Activated CD4-positive, alpha-beta T cell treated with anti-CD3 and anti-CD28 coated beads, Interleukin-10, Interleukin-2, amounts not matched to agents 100 ng/mL and 50 ng/mL, durations not matched to agents 16 hours and 8 hours (primary cell): ENCODE results near the gene ELAVL2.
"Not testable (repeated sequence)": the region's sequence is repeated elsewhere in the genome, so short reads cannot be mapped to it uniquely, and the experiment has no call there.

ENCODE experiments used
- DNase-seq: peaks from one replicate; pipeline ENCODE4 v3.0.0-alpha.2; 2020

ELAVL2 gene

DNA sequence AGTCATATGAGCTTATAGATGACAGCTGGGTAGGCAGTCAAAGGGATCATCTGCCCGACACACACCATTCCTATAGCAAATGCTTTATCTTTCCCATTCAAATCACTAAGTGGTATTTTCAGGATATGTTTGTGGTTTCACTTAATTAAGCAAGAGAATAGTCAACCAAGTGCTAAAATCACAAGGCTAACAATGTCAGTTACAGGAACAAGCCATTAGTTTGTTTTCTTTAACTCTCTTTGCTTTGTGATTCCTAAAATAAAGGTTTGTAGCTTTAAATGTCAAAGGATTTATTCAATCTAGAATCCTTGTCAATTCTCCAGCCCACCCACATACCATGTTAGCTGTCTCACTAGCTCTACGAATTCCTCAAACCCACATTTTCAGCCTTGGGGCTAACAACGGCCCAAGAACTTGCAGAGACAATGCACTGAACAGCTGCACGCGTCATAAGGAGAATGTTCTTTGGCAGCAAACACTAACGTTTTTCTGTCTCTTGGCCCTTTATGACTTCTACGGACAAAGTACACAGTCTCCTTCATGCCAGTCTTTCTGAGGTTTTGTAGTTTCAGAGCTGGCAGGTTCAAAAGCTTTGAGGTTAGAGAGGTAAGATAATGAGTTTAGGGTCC lies 56.6 kb downstream of the ELAVL2 start:
- no peak for DNase-seq

DNA sequence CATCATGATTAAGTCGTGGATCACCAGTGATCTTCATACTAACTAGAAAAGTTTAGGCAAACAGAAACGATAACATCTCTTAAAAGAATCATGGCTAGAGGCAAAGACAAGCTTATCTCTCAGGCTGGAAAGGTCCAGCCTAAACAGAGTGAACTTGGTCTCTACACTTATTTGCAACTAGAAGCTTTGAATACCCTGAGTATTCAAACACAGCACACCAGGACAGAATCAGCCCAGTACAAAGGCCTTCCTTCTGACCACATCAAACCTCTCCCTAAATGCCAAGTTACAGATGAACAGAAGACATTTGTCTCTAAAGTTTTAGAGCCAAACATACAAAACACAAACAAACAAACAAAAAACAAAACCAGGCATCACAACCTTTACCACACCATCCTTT lies 57.2 kb downstream of the ELAVL2 start:
- no peak for DNase-seq

DNA sequence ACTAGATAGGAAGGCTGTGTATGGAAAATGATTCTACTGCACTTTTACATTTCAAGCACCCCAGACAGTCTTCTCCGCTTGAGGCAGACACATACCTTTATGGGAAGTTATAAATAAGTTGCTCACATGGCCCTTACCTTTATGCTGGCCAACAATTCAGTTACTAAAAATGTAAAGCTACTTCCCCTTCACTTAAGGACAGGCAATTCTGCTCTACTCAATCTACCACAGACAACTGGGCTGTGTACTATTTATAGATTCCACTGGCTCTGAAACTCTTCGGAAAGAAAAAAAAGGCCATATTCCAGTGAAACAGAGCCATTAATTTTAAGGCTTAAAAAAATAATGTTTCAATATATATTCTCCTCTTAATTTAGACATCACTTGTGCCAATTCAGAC lies 59.4 kb downstream of the ELAVL2 start:
- no peak for DNase-seq

DNA sequence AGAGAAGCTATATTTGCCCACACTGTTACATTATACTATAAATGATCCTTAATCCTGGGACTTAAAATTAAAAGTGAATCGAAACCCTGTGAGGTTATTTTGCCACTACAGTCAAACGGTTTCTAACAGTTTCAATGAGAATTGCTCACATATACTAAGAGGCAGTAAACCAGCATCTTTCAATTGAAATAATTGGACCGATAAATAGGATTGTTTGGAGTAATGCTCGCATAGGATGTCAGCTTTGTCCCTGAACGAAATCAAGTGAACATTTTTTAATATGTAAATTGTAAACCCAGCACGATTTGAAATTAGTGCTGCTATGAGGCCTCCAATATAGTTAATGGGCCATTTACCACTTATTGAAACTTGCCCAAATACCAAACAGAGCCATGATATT lies 60.5 kb downstream of the ELAVL2 start:
- DNase-seq = no peak

DNA sequence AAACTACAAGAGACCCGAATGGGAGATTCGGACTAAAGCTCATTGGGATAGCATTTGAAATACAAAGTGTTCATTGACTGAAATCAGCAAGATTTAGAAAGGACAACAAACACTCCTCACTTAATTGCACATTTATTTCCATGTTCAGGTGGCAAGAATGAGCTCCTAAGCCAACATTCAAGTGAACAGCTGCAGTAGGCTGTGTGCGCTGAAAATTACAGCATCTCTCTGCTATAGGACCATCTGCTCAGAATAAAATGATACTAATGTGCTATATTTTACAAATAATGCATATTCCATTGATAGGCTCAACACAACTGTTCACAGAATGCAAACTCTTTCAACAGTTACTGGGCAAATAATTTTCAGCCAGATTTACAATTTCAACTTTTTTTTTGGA lies 61.8 kb downstream of the ELAVL2 start:
- DNase-seq = no peak

DNA sequence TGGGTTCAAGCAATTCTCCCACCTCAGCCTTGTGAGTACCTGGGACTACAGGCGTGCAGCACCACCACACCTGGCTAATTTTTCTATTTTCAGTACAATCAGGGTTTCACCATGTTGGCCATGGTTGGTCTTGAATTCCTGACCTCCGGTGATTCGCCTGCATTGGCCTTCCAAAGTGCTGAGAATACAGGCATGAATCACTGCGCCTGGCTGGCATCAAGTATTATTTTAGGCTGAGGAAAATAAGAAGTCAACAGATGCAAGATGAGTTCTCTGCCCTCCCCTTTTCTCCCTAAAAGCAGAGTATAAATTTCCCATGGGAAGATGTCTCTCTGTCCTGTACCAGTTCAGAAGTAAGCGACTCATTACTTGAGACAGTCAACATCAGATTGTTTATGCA lies 71.5 kb downstream of the ELAVL2 start:
- no peak for DNase-seq

DNA sequence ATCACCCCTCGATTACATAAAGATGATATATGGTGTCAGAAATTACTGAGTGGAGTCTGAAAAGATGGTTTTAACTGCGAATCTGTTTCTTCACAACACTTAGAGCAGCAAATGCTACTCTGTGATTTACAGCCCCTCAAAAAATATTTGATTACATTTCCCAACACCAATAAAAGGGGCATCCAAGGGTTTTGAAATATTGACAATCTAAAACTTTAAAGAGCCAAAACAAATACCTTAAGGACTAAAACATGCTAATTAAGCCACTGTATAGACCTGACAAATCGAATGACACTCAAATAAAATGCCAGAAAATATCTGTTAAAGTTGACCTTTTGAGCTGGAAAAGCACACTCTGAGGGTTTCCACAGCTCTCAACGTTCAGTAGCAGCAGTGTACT lies 73.2 kb downstream of the ELAVL2 start:
- DNase-seq = no peak

DNA sequence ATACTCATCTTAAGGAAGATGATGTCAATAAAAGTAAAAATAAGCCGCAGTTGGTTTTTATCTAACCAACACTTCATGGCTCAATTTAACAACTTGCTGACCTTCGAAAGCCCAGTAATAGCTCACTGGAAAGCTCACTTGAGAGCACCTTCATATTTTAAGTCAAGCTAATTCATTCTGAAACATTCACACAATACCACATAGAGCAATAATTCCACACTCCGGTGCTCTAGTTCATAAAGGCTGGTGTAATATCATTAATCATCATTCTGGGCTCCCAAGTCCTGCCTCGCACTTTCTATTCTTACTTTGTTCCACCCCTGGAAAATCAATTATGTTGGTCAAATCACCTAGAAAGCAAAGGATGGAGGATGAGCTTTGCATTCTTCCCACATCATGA lies 74.4 kb downstream of the ELAVL2 start:
- DNase-seq = no peak

DNA sequence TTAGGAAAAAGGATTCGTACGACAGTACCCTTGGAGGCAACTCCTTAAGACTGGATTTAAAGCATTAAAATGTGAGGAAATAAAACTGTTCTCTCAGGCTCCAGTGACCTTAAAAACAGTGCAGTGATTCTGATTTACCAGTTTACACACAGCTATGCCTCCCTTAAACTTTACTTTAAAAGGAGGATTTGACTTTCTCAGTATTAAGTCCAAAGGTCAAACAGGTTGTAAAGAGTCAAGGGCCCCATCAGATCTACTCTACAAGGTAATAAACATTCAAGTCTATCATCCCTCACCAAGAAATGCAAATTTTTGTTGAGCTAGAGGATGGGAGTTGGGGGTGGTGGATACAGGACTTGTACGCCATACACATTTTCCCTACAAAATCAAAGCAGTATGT lies 75.2 kb downstream of the ELAVL2 start:
- DNase-seq = no peak

DNA sequence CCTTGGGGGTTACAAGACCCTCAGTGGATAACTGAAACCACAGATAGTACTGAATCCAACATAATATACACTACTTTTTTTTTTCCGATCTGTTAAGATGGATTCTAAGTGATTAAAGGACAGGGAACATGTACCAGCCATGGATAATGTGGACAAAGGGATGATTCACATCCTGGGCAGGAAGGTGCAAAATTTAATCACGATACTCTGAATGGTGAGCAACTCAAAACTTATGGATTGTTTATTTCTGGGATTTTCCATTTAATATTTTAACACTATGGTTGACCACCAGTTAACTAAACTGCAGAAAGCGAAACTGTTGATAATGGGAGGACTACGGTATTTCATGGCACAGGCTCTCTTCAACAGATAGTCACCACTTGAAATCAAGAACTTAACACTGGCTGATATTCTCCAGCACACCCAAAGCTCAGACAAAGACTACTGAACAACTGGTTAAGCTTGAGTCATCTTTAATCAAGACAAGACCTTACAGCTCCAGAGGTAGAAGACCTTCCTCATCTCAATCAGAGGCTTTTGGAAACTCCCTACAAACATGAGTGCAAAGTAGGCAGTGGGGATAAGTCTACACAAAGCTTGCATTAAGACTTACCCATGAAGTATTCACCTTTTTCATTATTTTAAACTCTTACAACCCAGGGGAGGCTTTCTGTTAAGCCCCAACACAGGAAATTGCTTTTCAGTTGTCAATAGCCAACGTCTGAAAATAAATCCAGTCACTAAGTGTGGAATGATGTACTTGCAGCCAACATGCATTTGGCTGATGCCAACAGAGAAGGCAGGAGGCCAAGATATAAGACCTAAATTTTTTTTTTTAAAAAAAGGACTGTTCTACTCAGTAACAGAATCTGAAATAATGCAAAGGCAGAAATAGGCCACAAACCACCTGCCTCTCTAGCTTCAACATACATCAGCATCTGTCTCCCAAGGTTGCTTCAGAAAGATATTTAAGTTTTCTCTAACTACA lies 78.7 kb downstream of the ELAVL2 start:
- DNase-seq = no peak

DNA sequence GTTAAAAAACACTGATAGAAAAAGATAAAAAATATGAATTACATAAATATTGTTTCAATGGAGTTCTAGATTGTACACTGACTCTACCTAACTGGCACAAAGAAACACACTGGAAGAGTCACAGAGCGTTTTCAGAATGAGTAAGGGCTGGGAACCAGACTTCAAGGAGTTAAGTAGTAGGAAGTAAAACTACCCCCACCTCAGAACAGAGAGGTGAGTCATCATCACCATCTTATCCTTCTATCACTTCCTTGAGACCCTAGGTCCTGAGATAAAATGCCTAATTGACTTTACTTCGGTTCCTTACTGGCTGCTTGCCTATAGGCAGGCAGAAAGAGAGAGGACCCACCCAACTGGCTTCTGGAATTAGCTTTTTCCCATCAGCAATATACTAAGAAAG lies 79.7 kb downstream of the ELAVL2 start:
- no peak for DNase-seq

DNA sequence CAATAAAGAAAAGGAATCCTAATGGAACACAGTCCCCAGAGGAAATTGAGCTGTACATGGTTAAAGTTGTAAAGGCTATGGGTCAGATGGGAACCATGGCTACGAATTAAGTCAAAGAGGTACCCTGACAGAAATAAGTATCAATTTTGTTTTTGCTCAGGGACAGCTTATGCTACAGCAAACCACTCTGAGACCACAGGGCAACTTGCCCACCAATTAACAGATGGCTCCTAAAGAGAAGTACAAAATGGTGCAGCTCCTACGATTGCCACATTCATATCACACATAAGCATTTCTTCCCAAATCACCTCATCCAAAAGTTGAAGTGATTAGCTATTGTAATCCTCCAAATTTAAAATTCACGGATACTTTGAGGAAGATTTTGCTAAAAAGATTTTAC lies 83.0 kb downstream of the ELAVL2 start:
- no peak for DNase-seq

DNA sequence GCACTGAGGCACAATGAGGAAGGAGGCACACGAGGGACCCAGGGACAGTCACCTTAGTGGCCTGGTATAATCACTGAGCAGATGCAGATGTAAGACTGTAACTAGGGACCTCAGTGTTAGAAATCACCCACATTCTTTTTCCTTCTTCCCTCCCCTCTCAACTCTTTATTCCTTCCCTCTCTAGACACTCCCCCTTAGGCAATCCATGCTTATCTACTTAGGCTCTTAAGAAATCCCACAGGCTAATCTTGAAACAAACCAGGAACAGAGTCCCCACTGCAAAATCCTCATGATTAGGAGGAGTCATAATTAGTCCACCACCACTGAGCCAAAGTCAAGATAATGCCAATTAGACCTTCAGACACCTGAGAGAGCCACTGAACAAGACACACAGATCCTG lies 84.7 kb downstream of the ELAVL2 start:
- DNase-seq = no peak

DNA sequence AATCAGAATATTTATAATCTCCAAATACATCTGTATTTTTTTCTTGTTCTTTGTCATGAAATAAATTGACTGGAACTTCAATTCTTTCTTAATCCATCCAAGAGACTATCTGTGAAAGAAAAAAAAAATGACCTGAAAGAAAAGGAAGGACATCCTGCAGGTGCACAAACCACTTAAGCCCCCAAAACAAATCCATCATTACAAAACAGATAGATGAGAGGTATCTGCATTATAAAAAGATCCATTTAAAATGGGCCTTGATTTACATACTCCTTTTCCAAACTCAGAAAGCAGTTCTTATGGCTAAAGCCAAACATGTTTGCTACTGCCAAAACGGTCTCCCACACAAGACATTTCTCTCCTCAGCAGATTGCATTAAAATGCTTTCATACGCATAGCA lies 85.5 kb downstream of the ELAVL2 start:
- DNase-seq = no peak

DNA sequence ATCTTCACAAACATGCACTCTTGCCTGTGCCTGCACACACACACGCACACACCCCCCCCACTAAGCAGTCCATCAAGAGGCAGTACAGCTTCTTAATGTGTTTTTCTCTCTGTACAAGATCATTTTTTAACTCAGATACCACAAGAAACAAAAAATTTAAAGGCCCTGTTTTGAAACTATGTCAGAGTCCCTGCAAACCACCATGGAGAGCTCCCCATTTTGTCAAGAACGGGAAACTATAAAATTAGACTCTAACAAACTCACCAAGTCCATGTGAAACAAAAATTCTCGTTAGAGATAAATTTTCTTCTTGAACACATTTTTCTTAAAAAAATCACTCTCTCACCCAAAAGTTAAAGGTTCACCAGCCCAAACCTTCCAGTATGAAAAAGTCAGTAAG lies 86.3 kb downstream of the ELAVL2 start:
- DNase-seq = no peak

DNA sequence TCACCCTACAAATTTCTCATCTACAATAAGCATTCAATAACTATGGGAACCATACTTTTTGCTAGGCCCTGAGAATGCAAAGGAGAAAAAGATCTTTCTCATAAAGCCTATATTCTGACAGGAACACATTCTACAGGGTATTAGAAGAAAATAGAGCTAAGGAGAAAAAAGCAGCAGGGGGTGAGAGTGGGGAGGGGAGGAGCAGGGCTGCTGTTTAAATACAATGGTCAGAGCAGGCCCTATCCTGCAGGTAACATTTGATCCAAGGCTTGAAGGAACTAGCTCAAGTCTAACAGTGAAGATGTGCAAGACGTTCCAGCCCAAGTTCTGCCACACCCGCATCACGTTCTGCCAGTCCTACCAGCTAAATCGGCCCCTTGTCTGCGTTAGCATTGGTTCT lies 89.7 kb downstream of the ELAVL2 start:
- DNase-seq = no peak

DNA sequence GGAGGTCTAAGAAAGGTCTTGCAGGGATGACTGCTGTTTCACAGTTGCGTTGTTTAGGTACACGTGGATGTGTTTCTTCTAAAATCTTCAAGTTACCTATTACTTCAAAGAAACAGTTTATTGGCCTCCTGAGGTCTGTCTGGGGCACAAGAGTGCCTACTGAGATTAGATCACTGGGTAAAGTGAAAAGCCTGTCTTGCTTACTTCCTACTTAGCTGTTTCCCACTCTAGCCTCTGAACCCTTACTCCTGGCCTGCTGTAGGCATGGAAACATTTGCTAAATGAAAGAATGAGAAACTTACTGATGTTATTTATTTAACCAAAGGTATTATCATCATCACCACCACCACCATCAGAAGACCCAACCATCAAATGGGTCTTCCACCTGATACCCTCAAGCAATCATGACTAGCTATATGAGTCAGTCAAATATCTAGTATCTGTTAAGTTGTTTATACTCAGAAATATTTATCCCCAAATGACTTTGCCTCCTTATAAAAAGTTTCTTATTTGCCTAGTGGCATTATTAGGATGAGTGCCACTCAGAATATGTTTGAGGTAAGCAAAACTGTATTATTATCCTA lies 92.5 kb downstream of the ELAVL2 start:
- no peak for DNase-seq

DNA sequence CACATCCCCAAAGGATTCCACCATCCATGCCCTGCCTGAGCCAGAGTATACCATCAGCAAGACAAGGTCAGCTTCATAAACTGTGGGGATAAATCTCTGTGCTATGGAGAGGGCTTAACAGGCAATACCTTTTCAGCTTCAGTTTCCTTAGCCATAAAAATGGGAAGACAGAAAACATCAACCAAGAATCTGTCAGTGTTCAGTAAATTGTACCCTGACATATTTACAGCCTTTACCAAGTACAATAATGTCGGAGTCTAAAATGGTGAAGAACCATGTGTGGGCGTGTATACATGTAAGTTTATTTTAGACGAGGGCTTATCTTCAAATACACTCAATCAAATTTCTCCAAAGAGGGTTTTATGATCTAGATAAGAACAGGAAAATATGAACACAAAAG lies 94.7 kb downstream of the ELAVL2 start:
- DNase-seq = no peak

DNA sequence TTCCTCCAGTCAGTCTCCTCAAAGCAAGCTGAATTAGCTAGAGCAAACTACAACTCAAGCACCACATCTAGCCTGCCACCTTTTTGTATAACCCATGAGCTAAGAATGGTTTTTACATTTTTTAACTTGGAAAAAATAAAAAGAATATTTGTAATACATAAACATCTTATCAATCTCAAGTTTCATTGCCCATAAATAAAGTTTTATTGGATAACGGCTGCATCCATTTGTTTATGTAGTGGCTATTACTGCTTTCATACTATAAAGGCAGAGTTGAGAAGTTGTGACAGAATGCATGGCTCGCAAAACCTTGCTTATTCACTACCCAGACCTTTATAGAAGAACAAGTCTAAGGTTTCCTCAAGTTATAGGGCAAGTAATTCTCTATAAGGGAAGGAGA lies 95.7 kb downstream of the ELAVL2 start:
- no peak for DNase-seq

DNA sequence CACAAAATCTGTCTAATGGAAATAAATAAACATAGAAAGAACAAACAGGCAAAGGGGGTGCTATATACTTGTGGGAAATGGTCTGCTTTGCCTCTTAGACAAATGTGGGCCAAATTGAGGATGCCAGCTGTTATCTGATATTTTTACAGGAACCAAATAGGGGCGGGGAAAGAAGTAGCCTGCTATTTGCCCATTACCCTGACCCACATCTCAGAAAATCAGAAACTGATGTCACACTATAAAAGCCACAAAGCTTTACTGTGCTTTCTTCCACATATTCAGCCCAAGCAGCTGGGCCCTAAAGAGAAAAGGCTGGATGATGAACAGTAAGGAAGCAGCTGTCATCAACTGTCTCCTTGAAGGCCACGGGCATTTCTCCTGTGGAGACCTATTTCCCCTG lies 97.3 kb downstream of the ELAVL2 start:
- DNase-seq = no peak

DNA sequence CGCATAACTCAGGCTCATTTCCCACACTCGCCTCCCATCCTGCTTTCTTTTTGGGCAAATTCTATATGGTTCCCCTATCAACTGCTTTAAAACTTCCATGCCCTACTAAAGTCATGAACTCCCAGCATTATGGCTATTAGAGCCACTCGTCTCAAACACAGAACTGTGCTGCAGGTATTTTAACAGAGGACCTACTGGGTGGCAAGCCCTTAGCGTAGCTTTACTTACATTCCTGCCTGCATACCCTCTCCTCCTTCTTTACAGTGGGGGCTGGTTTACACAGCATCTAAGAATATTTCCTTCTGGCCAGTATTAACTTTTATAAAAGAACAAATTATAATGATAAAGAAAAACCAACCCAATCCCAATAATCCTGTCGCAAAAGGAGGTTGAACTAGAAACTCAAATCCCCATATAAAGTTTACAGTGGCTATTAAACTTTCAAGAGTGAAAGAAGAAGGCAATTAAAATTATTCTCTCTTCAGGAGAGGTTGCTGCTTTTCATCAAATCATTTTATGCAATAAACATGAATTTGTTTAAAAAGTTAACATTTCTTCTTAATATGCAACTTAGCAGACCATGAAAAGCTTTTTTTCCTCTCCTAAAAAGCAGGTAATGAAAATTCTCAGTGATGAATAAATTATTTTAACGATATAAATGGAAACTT lies 100.6 kb downstream of the ELAVL2 start:
- DNase-seq = no peak

DNA sequence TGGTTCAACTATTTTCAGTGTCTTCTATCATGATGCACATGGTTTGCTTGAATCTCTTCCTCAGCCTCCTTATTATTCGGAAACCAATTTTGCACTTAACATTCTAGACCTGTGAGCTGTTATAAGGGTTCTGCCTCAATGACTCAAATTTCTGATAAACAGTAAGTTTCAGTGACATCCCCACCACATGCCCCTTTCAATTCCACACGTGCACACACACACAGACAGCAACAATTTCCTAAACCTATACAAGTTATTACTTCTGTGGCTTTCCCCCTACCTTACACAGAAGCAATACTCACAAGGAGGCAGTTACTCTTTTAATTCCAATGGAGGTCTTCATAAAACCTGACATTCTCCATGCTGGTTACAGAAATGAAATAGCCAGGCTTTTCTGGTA lies 102.4 kb downstream of the ELAVL2 start:
- no peak for DNase-seq

DNA sequence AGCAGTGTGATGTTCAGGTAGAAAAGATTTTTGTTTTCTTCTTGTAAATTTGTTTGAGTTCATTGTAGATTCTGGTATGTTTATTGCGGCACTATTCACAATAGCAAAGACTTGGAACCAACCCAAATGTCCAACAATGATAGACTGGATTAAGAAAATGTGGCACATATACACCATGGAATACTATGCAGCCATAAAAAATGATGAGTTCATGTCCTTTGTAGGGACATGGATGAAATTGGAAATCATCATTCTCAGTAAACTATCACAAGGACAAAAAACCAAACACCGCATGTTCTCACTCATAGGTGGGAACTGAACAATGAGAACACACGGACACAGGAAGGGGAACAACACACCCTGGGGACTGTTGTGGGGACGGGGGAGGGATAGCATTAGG lies 103.0 kb downstream of the ELAVL2 start:
- not testable (repeated sequence) for DNase-seq

DNA sequence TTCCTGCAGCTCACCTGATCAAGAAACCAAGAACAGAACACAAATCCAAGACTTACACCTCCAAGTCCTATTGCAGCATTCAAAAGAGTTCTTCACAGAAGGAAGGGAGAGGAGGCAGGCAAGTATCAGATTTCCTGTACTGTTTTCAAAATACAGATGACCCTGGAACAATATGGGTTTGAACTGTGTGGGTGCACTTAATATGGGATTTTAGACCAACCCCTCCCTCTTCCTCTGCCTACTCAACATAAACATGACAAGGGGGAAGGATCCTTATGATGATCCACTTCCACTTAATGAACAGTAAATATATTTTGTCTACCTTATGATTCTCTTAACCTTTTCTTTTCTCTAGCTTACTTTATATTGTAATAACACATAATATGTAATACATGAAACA lies 104.6 kb downstream of the ELAVL2 start:
- DNase-seq = no peak
